Stimulated activated CD4-positive, alpha-beta T cell treated with anti-CD3 and anti-CD28 coated beads, TNF-alpha, amount 100 ng/mL, for 24 hours (primary cell): ENCODE data around the gene ZNF512B.
"Not testable (repeated sequence)": the region's sequence is repeated elsewhere in the genome, so short reads cannot be mapped to it uniquely, and the experiment has no call there.

Source experiments
- DNase-seq, 3 experiments: peaks; one replicate each; pipeline ENCODE4 v3.0.0-alpha.2; 2020; ENCODE audit warnings: low read depth in 3 of 3

Gene ZNF512B

DNA sequence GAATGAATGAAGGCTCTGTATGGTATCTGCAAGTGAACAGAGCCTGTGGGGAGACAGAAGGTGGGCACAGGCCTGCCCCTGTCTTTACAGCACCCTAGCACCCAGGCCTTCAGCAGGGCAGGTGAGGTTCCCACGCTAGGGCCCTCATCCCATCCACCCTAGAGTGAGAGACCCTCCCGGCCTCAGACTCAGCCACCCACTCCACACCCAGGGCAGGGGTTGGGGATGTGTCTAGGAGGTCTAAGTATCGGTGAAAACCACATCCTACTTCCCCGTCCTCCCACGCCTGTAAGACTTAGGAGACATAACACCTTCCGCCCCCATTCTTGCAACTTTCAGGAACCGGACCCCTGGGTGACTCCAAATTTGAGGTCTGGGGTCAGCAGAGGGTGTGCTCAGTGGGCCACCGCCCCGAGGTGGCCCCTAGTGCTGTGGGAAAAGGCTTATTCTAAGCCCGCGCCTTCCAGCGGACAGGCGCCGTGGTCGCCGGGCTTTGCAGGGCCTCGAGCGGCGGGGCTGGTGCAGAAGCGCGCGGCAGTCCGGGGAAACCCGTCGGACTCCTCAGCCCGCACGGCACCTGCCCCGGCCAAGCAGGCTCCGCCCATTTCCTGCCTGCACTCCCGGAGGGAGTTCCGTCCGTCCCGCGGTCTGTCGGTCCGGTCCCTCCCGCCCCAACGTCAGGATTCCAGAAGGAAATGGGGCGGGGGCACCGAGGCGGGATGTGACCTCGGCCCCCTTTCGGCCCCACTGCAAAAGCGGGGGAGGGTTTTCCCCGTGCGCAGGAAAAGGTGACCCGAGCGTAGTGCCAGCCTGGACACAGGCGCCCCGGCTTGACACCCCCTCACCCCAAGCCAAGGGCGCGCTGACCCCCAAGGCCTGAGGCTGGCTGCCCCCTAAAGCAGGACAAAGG is 8.8 kb upstream of the ZNF512B start:
- peak in 1 of 3 experiments; percentile 74 for DNase-seq

DNA sequence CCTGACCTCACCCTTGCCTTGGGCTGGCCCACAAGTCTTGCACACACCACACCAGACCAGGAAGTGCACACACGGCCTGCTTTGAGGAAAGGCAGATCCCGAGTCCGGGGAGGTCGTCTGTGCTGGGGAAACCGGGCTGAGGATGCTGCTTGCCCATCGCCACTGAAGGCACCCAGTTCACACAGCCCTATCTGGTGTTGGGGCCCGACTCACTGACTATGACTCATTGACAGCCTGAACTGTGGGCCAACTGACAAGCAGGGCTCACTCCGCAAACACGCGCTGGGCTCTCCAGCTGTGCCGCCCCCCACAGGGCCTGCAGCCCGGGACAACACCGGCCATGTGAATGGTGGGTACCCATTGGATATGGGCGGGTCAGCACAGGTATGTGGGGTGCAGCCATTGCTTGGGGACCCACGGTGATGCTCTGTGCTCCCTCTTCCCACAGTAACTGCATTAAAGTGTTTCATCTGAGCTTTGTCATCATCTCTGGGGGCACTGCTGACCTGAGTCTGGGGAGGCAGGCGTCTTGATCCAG is 8.1 kb upstream of the ZNF512B start:
- DNase-seq: peak in 2 of 3 experiments; percentile 52 to 59

DNA sequence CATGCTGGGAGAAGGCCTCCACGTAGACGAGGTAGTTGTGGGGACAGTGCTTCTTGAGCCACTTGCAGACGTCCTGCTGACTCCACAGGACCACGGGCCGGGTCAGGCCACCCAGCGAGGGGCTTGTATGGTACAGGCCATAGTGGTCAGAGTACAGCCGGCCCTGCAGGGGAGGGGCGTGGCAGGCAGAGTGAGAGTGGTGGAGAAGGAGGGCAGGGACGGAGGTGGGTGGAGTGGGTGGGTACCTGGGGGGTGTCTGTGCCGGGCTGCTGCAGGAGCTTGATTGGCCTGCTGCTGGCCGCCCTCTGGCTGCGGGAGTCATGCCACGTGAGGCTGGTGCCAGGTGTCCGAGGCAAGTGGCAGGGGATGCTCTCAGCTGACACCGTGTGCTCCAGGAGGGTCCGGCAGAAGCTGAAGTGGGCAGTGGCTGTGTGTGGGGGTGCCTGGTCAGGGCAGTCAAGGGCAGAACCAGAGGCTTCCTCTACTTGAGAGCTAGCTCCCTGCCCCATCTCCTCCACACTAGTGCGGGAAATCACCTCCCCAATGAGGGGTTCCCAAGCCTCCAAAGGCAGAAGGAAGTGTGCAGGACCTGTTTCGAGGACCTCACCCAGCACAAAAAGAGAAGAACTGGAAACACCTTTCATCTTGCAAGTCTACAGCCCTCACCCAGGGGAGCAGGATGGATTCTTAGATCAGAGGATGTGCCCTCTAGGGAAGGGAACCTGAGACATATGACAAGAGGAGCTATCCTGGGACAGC is 7.4 kb upstream of the ZNF512B start:
- no peak for DNase-seq

DNA sequence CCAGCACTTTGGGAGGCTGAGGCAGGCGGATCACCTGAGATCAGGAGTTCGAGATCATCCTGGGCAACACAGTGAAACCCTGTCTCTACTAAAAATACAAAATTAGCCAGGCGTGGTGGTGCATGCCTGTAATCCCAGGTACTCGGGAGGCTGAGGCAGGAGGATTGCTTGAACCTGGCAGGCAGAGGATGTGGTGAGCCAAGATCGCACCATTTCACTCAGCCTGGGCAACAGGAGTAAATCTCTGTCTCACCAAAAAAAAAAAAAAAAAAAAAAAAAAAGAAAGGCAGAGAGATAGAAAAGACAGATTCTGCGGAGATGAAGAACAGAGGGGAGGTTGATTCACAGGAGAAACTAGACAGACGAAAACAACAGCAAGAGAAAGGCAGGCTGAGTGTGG is 6.8 kb upstream of the ZNF512B start:
- not testable (repeated sequence) for DNase-seq

DNA sequence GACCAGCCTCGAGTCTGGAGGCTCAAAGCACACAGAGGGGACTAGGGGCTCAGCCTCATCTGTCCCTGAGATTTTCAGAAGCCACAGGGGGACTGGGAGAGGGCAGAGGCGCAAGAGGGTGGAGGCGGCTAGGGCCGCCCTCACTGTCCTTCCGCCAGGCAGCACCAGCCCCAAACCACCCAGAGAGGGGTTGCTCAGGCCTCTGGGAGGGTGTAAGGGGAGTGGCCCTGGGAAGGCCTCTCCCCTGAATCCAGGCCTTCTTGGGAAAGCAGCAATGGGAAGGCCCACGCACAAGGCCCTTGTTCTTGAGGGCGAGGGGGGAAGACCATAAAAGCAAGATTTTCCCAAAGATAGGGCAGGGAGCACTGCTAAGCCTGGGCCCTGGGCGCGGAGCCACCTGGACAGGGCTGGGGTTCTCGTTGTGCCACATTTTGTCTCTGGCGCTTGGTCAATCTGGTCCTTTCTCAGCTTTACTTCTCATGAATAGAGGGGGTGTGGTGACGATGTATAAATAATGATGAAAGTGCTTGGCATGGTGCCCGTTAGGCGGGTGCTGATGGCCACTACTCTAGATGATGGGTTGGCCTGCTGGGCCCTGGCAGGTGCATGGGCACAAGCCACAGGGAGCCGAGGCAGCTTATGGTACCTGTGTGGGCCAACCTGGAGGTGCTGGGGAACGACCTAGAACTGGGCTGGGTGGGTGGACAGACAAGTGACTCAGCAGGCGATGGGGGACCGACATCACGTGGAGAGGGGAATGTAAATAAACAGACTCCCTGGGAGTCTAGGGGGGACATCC is 4.9 kb upstream of the ZNF512B start:
- DNase-seq: no peak

DNA sequence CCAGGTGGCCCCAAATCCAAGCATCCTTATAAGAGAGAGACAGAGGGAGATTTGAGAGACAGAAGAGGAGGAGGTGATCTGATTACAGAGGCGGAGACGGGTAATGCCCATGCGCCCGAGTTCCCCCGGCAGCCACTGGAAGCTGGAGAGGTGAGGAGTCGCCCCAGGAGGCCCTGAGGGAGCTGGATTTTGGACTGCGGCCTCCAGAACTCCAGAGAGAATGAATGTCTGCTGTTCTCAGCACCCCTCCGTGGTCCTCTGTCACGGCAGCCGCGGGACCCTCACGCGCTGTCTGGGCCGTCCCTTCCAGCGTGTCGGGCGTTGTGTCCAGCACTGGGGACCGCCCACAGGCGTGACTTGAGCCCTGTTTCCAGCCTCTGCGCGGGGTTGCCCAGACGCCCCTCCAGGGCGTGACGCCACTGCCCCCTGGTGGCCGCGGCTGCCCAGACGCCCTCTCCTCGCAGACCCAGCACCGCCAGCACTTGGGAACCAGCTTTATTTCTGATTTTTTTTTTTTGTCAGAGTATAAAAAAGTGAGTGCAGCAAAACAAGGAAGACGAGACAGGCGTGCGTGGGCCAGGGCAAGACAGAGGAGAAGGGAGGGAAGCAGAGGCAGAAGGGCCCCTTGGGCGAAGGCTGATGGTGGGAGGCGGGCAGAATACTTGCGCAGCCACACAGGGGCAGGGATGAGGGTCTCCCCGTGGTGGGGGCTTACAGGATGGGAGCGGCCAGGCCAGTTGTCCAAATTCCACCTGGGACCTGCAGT is 4.1 kb upstream of the ZNF512B start:
- DNase-seq: peak; percentile 58 to 74 (median 60)

DNA sequence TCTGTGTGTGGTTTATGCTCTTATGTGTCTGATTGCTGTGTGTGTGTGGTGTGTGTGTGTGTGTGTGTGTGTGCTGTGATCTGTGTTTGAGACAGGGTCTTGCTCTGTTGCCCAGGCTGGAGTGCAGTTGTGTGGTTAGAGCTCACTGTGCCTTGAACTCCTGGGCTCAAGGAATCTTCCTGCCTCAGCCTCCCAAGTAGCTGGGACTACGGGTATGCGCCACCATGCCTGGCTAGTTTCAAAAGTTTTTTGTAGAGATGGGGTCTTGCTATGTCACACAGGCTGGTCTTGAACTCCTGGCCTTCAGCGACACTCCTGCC is 3.4 kb upstream of the ZNF512B start:
- no peak for DNase-seq

DNA sequence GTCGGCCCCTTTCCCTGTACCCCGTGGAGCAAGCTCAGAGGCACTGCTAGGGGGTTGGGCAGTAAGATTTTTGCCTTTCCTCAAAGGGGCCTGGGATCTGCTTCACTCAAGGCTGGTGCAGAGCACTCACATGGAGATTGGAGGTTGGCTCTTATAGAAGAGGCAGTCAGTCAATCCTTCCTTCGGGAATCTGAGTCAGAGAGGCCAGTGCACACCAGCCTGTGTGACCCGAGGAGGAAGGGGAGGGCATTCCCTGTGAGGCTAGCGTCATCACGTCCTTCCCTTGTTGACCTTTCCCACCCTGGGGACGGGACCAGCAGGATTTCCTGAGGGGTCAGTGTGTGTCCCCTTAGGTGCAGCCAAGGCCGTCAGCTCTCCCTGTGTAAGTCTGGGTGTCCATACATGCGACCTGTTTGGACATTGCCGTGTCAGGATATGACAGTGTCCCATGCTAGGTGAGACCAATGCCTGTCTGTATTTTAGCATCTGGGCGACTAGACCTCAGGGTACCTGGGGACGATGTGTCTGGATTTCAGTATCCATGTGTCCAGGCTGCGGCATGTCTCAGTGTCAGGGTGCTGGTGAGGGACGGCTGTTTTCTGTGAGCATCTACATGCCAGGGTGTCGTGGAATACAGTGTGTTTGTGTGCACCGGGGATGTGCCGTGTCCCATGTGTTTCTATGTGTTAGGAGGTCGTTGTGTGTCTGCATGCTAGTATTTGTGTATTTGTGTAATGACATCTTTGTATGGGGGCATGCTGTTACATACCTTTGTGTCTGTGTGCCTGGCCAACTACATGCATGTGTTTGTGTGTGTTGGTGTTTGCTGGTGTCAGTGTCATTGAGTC is 2.8 kb upstream of the ZNF512B start:
- no peak for DNase-seq

DNA sequence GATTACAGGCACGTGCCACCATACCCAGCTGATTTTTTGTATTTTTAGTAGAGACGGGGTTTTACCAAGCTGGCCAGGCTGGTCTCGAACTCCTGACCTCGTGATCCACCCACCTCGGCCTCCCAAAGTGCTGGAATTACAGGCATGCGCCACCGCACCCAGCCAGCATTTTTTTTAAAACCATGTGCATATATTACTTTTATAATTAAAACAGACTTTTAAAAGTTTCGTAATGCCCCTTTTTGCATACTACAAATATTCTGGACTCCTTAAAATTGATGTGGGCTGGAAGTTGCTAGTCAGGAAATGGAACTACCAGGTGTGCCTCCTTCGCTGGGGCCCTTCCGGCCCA is 2.2 kb upstream of the ZNF512B start:
- DNase-seq: not testable (repeated sequence)

DNA sequence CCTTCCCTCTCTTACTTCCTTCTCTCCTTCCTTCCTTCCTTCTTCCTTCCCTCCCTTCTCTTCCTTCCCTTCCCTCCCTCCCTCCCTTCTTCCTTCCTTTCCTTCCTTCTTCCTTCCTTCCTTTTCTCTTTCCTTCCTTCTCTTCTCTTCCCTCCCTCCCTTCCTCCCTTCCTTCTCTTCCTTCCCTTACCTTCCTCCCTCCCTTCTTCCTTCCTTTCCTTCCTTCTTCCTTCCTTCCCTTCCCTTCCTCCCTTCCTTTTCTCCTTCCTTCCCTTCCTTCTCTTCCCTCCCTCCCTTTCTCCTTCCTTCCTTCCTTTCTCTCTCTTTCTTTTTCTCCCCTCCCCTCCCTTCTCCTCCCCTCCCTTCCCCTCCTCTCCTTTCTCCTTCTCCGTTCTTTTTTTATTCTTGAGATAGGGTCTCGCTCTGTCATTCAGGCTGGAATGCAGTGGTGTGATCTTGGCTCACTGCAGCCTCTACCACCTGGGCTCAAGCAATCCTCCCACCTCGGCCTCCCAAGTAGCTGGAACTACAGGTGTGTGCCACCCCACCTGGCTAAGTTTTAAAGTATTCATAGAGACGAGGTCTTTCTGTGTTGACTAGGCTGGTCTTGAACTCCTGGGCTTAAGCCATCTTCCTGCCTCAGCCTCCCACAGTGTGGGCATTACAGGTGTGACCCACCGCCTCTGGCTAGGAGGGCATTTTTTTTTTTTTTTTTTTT is 1.1 kb upstream of the ZNF512B start:
- DNase-seq: no peak

DNA sequence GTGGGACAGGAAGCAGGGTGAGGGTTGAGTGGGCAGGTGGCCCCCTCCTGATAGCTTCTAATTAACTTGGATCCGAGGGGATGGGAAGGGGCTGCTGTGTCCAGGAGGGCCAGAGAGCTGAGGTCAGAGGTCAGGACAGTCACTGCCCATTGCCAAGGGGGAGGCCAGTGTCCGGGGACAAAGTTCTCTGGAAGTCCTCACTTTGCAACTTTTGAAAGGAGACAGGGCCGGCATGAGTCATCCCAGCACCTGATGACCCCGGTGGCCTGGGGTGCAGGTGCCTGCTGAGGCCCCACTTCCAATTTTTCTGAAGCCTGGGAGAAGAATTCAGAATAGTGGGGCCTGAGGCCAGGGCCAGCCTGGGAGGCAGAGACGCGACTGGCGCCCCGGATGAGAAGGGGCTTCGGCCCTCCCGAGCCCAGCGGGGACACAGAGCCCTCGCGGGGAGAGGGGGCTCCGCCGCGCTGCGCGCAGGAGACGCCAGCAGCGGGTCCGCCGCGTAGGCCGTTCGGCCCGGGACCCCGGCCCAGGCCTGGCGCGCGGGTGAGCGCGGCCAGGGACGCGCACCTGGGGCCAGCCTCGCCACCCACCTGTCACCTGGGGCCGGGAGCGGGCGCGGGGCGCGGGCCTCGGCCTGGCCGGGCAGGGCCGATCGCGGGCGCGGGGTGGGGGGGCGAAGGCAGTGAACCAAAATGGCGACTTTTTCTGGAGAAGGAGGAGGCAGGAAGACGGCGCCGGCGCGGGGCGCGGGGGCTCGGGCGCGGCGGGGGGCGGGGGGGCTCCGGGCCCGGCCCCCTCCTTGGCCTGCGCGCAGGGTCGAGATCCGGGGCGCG is 586 bp downstream of the ZNF512B start:
- DNase-seq: no peak

DNA sequence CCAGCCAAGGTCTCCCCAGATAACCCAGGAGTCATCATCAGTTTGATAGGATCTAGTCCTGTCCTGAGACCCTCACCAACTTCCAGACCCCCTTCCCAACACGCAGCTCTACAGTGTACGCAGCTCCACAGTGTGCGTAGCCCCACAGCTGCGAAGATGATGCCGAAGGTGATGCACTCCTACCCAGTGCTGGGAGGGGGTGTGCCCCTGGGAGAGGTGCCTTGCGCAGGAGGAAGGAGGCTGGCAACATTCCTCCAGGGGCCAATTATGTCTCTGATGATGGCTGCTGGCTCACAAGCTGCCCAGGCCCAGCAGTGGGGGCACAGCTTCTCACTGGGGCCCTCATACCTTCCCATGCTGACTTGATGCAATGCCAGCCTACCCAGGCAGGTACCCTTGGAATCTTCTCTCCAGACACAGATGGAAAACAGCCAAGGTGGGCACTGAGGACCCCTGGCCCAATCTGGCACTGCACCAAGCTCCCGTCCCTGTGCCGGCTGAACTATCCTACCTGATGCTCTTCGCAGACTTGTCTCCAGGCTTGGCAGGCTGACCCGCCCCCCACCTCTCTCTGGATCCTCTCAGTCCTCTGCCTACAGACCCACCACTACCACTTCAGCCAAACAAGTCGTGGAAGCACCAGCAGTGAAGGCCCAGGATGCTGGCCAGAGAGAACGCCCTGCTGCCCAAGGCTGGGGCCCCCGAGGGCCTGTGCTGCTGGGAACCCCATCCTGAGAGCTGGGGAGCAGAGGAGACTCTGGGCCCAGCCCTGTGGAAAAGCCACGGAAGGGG is 1.4 kb downstream of the ZNF512B start:
- DNase-seq: no peak

DNA sequence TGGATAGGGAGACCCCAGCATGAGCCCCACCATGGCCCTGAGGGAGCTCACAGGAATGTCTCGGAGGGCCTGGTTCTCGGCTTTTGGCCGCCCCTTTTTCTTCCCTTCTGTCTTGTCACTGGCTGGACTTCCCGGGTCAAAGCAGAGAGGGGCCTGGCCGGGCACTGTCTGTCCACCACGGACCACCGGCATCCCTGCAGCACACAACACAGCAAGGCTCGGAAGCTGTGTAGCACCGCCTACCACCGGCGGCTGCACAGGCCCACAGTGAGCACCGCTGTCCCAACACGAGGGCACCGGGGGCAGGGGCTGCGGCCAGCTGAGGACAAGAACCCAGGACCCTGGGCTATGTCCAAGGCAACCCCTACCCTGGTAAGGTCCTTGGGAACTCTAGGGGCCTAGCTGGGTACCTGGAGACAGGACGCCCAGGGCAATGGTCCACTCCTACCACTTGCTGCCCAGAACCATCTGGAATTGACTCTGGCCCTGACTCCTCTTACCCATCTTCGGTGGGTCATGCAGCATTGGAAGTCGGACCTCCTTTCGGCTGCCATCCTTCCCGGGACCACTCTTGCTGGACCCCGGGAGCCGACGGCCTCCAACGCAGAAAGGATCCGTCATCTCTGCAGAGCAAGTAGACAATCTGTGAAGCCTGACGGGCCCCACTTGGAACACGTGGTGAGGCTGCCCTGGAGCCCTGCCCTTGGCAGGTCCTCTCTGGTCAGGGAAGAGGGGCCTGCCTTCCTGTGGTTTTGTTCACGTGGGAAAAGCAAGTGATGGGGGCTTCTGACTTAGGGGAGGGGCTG is 2.2 kb downstream of the ZNF512B start:
- no peak for DNase-seq

DNA sequence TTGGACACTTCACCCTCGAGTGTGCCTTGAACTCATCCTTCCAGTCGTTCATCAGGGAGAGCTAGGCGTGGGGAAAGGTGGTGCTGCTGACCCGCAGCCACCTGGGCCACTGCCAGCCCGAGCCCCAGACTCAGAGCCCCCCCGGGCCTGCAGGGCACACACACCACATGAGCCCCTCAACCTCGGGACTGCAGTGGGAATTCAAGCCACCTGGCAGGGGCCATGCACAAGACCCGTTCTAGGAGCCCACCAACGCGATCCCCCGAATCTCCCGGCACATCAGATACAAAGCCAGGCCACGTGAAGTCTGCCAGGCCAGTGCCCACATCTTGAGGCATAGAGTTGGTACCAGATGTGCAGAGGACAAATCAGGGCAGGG is 2.8 kb downstream of the ZNF512B start:
- no peak for DNase-seq

DNA sequence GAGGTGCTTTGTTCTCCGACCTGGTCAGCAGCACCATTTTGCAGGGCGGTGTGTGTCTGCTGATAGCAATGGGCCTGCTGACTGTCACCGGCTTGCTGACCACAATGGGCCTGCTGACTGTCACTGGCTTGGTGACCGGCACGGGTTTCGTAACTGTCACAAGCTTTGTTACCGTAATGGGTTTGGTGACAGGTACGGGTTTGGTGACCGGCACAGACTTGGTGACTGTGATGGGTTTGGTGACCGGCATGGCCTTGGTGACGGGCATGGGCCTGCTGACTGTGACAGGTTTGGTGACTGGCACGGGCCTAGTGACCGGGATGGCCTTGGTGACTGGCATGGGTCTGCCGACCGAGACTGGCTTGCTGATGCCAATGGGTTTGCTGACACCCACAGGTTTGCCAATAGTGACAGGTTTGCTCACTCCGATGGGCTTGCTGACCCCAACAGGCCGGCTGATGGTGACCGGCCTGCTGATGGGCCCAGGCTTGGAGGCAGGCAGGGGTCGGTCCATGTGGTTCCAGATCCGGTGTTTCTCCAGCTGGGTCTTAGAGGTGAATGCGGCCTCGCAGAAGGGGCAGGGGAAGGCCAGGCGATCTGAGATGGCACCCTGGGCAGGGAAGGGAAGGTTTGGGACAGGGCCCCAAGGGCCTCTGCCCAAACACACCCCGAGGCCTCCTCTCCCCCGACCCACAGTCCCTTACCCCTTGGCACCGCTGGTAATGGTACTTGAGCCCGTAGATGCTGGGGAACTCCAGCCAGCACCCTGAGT is 3.4 kb downstream of the ZNF512B start:
- DNase-seq: no peak

DNA sequence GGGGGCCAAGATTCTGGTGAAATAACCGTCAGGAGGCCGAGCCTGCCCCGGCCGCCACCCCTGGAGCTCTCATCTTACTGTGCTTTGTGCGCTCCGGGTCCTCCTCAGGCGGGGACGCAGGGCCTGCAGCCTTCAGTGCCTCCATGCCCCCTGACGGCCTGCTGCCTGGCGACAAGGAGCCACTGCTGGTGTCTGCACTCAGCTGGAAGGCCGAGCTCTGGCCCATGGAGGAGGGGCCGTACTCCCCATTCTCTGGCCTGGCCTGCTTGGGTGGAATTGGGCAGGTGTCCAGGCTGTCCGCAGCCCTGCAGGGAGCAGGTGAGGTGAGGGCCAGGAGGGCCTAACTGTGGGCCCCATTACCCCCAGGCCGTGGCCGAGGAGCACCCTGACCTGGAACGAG is 5.3 kb downstream of the ZNF512B start:
- DNase-seq: no peak
